ENCODE measurements around the gene PTGER3. TPM values are rescaled to one million over a fixed set of nuclear protein-coding genes. Genes with fewer than 3 reads are reported as not detected.
"Not testable (repeated sequence)": the region's sequence is repeated elsewhere in the genome, so short reads cannot be mapped to it uniquely, and the experiment has no call there.

The PTGER3 gene
- total RNA-seq, 1 donor from 2014 or later = 1.3 TPM

DNA sequence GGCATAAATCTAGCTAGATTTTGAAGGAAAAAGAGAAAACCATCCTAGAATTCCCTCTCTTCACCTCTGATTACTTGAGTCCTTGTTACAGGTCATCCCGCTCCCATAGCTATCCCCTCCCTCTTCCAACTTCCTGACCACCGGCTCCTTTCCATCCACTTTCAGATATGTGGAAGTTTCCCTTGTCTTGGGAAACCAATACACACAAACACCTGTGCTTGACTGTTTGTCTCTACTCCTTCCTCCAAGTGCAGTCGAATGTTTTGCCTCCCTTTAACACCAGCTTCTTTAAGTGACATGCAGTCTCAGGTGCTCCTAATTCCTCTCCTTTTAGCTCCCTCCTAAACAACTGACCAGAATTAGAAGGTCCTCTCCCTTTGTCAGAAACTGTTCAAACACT lies 70.0 kb downstream of the PTGER3 start:
- DNase-seq (no peak), ATAC-seq (ENCODE audit: poor library complexity) (no peak)
- intact Hi-C loops (cut with DNase I) = no loop called here

- DNase-seq (no peak), ATAC-seq (ENCODE audit: poor library complexity) (no peak)
- intact Hi-C loops (cut with DNase I) = no loop called here
Observed at GRCh38 chr1:70977041-70977440, 70.6 kb downstream of the PTGER3 start.

- no peak for DNase-seq
- intact Hi-C loops (cut with DNase I) = no loop called here
- no peak for ATAC-seq (ENCODE audit: poor library complexity)
Observed at GRCh38 chr1:70973754-70974153, 73.9 kb downstream of the PTGER3 start.

DNA sequence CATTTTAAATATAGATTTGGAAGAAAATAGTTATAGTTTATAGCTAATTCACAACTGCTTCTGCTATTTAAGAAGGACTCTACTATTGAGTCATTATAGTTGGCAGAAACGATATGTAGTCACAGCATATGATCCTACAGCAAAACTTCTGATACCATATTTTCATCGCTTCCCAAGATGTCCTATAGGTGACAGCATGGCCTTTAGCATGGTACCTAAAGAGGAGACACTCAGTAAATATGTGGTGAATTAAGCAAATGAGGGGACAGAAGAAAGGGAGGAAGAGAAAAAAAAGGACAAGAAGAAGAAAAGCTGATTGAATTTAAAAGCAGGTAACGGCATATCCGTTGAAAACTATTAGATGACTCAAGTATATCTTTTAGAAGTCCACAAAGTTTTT lies 77.2 kb downstream of the PTGER3 start:
- intact Hi-C loops (cut with DNase I) = no loop called here

GRCh38 chr1:70966018-70966638 lies 81.5 kb downstream of the PTGER3 start:
- ATAC-seq (ENCODE audit: poor library complexity) = no peak
- DNase-seq = no peak
- intact Hi-C loops (cut with DNase I) = no loop called here

More for the DNA sequence above, 77.2 kb downstream of the PTGER3 start:
- DNase-seq (no peak), ATAC-seq (ENCODE audit: poor library complexity) (no peak)

DNA sequence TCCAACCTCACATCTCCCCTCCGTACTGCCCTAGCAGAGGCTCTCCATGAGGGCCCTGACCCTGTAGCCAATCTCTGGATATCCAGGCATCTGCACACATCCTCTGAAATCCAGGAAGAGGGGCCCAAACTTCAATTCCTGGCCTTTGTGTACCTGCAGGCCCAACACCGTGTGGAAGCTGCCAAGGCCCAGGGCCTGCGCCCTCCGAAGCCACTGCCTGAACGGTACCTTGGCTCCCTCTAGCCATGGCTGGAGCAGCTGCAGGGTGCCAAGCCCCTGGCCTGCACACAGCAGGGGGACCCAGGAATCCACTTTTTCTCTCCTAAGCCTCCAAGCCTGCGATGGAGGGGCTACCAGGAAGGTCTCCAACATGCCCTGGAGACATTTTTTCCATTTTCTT lies 84.2 kb downstream of the PTGER3 start:
- ATAC-seq (ENCODE audit: poor library complexity) (no peak), DNase-seq (peak; percentile 34)
- intact Hi-C loops (cut with DNase I) = no loop called here

DNA sequence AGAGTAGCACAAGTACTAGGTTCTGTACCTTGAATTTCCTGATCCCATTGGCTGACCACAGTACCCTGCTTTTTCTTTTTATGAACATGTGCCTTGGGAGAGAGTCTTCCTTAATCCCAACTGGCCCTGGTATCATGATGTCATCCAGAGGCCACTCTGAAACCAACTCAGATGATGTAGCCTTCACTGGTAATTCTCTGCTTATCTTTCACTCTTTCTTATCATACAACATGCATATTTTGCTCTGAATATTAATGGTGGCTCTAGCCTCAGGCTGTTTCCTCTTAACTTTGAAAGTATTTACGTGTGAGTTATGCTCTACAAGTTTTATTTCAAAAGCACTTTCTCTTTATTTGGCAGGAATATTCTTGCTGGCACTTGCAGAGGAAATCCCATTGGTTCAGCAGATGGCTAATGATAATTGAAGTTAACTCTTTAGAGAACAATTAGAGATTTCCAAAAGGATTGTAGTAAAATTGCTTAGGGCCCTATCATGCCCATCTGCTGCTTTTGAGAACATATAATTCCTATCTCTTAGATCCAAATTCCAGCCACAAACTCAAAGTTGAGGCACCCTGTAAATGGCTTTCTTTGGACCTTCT lies 86.1 kb downstream of the PTGER3 start:
- DNase-seq (no peak), ATAC-seq (ENCODE audit: poor library complexity) (no peak)
- intact Hi-C loops (cut with DNase I) = no loop called here

DNA sequence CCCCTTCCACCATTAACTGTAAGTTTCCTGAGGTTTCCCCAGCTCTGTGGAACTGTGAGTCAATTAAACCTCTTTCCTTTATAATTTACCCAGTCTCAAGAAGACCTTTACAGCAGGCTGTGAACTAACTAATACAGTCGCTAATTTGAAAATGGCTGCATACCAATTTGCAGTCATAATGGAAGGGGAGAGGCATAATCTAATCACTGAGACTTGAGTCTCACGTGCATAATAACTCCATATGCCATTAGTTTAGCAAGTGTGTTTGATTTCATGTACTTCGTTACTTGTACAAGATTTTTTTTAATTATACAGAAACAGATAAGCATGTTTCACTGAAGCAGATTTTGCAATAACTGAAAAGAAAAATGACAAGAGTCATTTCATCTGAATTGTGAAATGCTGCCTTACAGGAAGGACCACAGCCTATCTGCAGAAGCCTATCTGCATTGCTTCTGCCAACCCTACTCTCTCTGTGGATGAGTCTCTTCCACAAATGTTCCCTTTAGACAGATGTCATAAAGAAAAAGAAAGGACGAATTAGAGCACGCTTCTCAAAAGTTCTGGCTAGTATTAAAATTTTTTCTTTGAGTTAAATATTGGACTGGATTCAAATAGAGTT lies 99.1 kb downstream of the PTGER3 start:
- intact Hi-C loops (cut with DNase I) = no loop called here
- DNase-seq (no peak), ATAC-seq (ENCODE audit: poor library complexity) (no peak)

GRCh38 chr1:70947835-70948234 lies 99.8 kb downstream of the PTGER3 start:
- ATAC-seq (ENCODE audit: poor library complexity) = no peak
- intact Hi-C loops (cut with DNase I) = no loop called here
- DNase-seq = no peak

GRCh38 chr1:70945676-70946075 lies 101.9 kb downstream of the PTGER3 start:
- intact Hi-C loops (cut with DNase I) = no loop called here
- ATAC-seq (ENCODE audit: poor library complexity) = no peak
- no peak for DNase-seq

DNA sequence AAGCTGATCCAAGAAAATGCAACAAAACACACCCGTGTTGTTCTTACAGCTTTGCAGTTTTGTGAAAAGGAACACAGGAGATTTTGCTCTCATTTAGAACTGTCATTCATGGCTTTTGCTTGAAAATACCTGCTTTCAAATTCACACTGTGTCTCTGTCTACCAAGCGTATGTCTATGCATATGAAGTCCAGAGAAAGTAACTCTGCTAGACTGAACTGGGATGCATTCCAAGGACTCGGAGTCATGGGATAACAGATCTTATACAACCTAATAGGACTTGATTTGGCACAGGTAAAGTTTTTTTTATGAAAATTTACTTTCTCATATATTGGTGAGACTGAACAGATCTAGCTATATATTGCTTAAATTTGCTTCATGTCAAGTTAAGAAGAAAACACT lies 102.4 kb downstream of the PTGER3 start:
- ATAC-seq (ENCODE audit: poor library complexity) (no peak), DNase-seq (no peak)
- intact Hi-C loops (cut with DNase I) = no loop called here

GRCh38 chr1:70941563-70941962 lies 106.1 kb downstream of the PTGER3 start:
- ATAC-seq (ENCODE audit: poor library complexity) = no peak
- no peak for DNase-seq
- intact Hi-C loops (cut with DNase I) = no loop called here

- intact Hi-C loops (cut with DNase I); DNase-seq; ATAC-seq (ENCODE audit: poor library complexity): not testable (repeated sequence)
Observed at GRCh38 chr1:70940398-70940797, 107.2 kb downstream of the PTGER3 start.

DNA sequence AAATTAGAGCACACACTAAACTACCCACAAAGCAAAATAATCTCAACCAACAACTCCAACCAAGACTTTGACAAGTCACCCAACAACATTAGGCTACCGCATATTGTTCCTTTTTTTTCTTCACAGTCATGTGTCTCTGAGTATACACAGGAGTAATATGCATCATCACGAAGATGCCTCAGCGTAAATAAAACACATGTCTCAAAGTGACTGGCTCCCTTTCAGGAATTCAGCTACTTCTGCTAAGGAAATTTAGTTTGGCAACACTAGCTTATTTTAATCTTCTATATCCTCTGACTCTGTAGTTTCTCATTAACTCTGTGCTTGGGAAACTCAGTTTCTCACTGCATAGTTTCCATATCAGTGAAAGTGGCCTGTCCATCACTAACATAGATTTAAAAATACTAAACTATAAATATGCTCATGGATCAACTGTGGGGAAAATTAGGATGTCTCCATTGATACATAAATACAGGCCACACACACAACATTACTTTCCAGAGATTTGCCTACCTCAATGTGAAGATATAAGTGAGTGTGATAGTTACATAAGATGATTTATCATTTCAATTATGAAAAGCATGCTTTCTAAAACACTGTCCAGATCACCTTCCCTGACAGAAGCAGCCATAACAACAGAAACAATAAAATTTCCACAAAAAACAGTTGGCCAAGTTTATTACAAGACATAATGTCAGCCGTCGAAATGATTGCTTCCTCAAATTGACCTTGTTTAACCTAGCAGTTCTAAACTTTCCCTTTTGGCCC lies 113.2 kb downstream of the PTGER3 start:
- no peak for DNase-seq
- intact Hi-C loops (cut with DNase I) = no loop called here
- ATAC-seq (ENCODE audit: poor library complexity) = no peak

GRCh38 chr1:70930062-70930461 lies 117.6 kb downstream of the PTGER3 start:
- intact Hi-C loops (cut with DNase I) = no loop called here
- ATAC-seq (ENCODE audit: poor library complexity) (no peak), DNase-seq (no peak)

DNA sequence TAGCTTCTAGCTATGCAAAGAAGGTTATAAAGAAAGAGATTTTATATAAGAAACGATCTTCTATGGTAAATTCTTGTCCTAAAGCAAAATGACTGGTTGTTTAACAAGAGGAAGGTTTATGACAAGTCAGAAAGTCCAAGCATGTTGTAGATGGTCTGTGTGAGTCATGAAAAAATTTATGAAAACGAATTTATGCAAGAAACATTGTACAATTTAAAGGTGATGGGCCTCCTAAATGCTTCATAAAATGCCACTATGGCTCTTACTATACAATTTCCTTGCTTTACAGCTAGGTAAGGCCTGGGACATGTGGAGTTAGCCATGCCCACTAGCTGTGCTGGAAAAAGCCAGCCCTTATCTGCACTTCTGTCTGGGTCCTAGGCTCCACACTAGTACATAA lies 125.4 kb downstream of the PTGER3 start:
- intact Hi-C loops (cut with DNase I) = no loop called here
- no peak for ATAC-seq (ENCODE audit: poor library complexity)
- no peak for DNase-seq
